HCT116 (cell line): ENCODE results near the gene CLCF1. TPM values are rescaled to one million over a fixed set of nuclear protein-coding genes. Genes with fewer than 3 reads are reported as not detected.

ENCODE experiments used
- ATAC-seq: fragments of 200-7000 bp; cut with Tn5 transposase; 2 replicates; pipeline ENCODE4 v1.9.1; 2020; ENCODE audit warnings: mild to moderate bottlenecking, moderate library complexity
- BruUV-seq: library from RNA; stranded (reverse); fragments of 400-500 nt; replicated peaks from 2 replicates; lab custom pipeline; 2021; lab: Mats Ljungman, UMichigan
- CTCF ChIA-PET: fragments of 300-600 bp; sonication (Branson Sonifier 250); formaldehyde crosslinking; loops from one replicate; lab custom pipeline; 2021; ENCODE audit warnings: antibody characterized with exemption; lab: Charles Lee
- POLR2A ChIA-PET: fragments of 300-600, 350-600 bp; sonication (Branson Sonifier 250); formaldehyde crosslinking; loops from one replicate; lab custom pipeline; 2021; ENCODE audit warnings: antibody characterized with exemption; lab: Charles Lee
- RAD21 ChIA-PET, 2 experiments: fragments of 300-600 bp; sonication (Branson Sonifier 250); formaldehyde crosslinking; loops; one replicate each; lab custom pipeline; 2023; ENCODE audit warnings: low total read pairs in 2 of 2; ENCODE audit not compliant: uncharacterized antibody in 2 of 2, unreplicated experiment in 2 of 2, low non-redundant PET in 1 of 2; lab: Charles Lee
- DNase-seq: peaks from one replicate; pipeline ENCODE4 v3.0.0-alpha.2; 2010; ENCODE audit warnings: low read depth, low spot score
- H2AFZ ChIP-seq: fragments of 200-600 bp; shearing (Covaris generic), sonication (generic); 2 replicates; pipeline ENCODE4 v1.6.1; 2017; ENCODE audit warnings: low read depth, mixed run types, mixed read lengths, antibody characterized with exemption, low read length; ENCODE audit not compliant: poor library complexity, severe bottlenecking
- H3K27ac ChIP-seq: 2 replicates; pipeline ENCODE4 v1.5.1; 2012; ENCODE audit warnings: low read depth, low read length
- H3K27me3 ChIP-seq: fragments of 200-600 bp; sonication (generic); 2 replicates; pipeline ENCODE4 v1.6.1; 2016; ENCODE audit warnings: mixed run types, low read length, mixed read lengths; ENCODE audit not compliant: insufficient read depth
- H3K36me3 ChIP-seq, 2 experiments: fragments of 200-500 bp in 1 of 2; fragments of 200-600 bp in 1 of 2; sonication (Bioruptor generic) in 1 of 2; sonication (generic) in 1 of 2; 2 replicates each; pipeline versions ENCODE4 v1.5.1 to v1.6.1; 2014 to 2016; ENCODE audit warnings: low read length in 2 of 2, inconsistent platforms in 1 of 2, mixed read lengths in 1 of 2, mixed run types in 1 of 2; ENCODE audit not compliant: insufficient read depth in 2 of 2, control insufficient read depth in 1 of 2
- H3K4me1 ChIP-seq, 2 experiments: fragments of 200-600 bp in 1 of 2; sonication (generic) in 1 of 2; 2 replicates each; pipeline versions ENCODE4 v1.5.1 to v1.6.1; 2012 to 2017; ENCODE audit warnings: low read length in 2 of 2, inconsistent platforms in 1 of 2, mild to moderate bottlenecking in 1 of 2, mixed read lengths in 1 of 2, mixed run types in 1 of 2, moderate library complexity in 1 of 2; ENCODE audit not compliant: insufficient read depth in 2 of 2, control insufficient read depth in 1 of 2
- H3K4me2 ChIP-seq: fragments of 200-600 bp; sonication (generic); 2 replicates; pipeline ENCODE4 v1.6.1; 2017; ENCODE audit warnings: mixed run types, low read length, mixed read lengths
- H3K4me3 ChIP-seq, 2 experiments: fragments of 200-600 bp in 1 of 2; sonication (generic) in 1 of 2; replicated peaks in 1 of 2; 2 replicates each; pipeline ENCODE4 v1.5.1; 2011 to 2016; ENCODE audit warnings: low read length in 2 of 2, control low read depth in 1 of 2, low read depth in 1 of 2, mild to moderate bottlenecking in 1 of 2, mixed read lengths in 1 of 2, mixed run types in 1 of 2
- H3K79me2 ChIP-seq: fragments of 200-600 bp; sonication (generic); 2 replicates; pipeline ENCODE4 v1.6.1; 2017; ENCODE audit warnings: mild to moderate bottlenecking, mixed run types, low read length, moderate library complexity, mixed read lengths; ENCODE audit not compliant: insufficient read depth
- H3K9ac ChIP-seq: fragments of 200-600 bp; sonication (generic); 2 replicates; pipeline ENCODE4 v1.6.1; 2016; ENCODE audit warnings: low read length, mixed read lengths
- H3K9me2 ChIP-seq: fragments of 200-600 bp; sonication (generic), shearing (Covaris generic); 2 replicates; pipeline ENCODE4 v1.6.1; 2017; ENCODE audit warnings: mixed run types, mild to moderate bottlenecking, moderate library complexity; ENCODE audit not compliant: insufficient read depth
- H3K9me3 ChIP-seq, 2 experiments: fragments of 200-500 bp in 1 of 2; fragments of 200-600 bp in 1 of 2; sonication (Bioruptor generic) in 1 of 2; sonication (generic) in 1 of 2; 2 replicates each; pipeline ENCODE4 v1.6.1; 2014 to 2017; ENCODE audit warnings: low read length in 2 of 2, mixed read lengths in 2 of 2, inconsistent platforms in 1 of 2, low read depth in 1 of 2, mild to moderate bottlenecking in 1 of 2, mixed run types in 1 of 2, moderate library complexity in 1 of 2; ENCODE audit not compliant: control insufficient read depth in 1 of 2, insufficient read depth in 1 of 2
- H4K20me1 ChIP-seq: fragments of 200-600 bp; sonication (generic), shearing (Covaris generic); 2 replicates; pipeline ENCODE4 v1.6.1; 2017; ENCODE audit warnings: mixed run types, mild to moderate bottlenecking, moderate library complexity; ENCODE audit not compliant: insufficient read depth
- CBX3 ChIP-seq: IDR thresholded peaks from 2 replicates; pipeline ENCODE4 v1.6.1; 2012; ENCODE audit warnings: low read depth
- CEBPB ChIP-seq: IDR thresholded peaks from 2 replicates; pipeline ENCODE4 v1.6.1; 2012; ENCODE audit warnings: low read depth
- EZH2 ChIP-seq: fragments of 200-600 bp; sonication (generic); IDR thresholded peaks from 2 replicates; pipeline ENCODE4 v1.6.1; 2017; ENCODE audit warnings: antibody characterized with exemption, mixed run types
- EZH2phosphoT487 ChIP-seq: fragments of 200-600 bp; IDR thresholded peaks from 2 replicates; pipeline ENCODE4 v1.6.1; 2018; ENCODE audit warnings: antibody characterized with exemption, borderline replicate concordance
- FOSL1 ChIP-seq: IDR thresholded peaks from 2 replicates; pipeline ENCODE4 v1.6.1; 2012; ENCODE audit warnings: low read depth
- POLR2AphosphoS5 ChIP-seq: IDR thresholded peaks from 2 replicates; pipeline ENCODE4 v1.6.1; 2011; ENCODE audit warnings: mild to moderate bottlenecking, low read depth, low read length, moderate library complexity
- RAD21 ChIP-seq: IDR thresholded peaks from 2 replicates; pipeline ENCODE4 v1.6.1; 2012; ENCODE audit warnings: low read depth, mild to moderate bottlenecking
- SRF ChIP-seq: IDR thresholded peaks from 2 replicates; pipeline ENCODE4 v1.6.1; 2012; ENCODE audit warnings: low read depth
- TCF7L2 ChIP-seq: IDR thresholded peaks from 2 replicates; pipeline ENCODE4 v1.7.0; 2011; ENCODE audit warnings: borderline replicate concordance, inconsistent platforms; ENCODE audit not compliant: insufficient read depth, insufficient read length; ENCODE audit errors: extremely low read depth
- YY1 ChIP-seq: IDR thresholded peaks from 2 replicates; pipeline ENCODE4 v1.6.1; 2011; ENCODE audit warnings: low read length, low read depth, moderate library complexity, mild to moderate bottlenecking; ENCODE audit not compliant: insufficient replicate concordance; ENCODE audit errors: extremely low read depth
- ZFX ChIP-seq: fragments of 450-650 bp; IDR thresholded peaks from 2 replicates; pipeline ENCODE4 v1.6.1; 2017
- ZNF274 ChIP-seq: fragments of 200-500 bp; sonication (Bioruptor generic); IDR thresholded peaks from 2 replicates; pipeline ENCODE4 v1.6.1; 2014; ENCODE audit warnings: mild to moderate bottlenecking, low read depth, low read length, inconsistent platforms
- intact Hi-C: fragments of 100-400 bp; cut with micrococcal nuclease; formaldehyde crosslinking; loops from 2 replicates; pipeline ENCODE4 v1.10.0; 2022
- total RNA-seq: library from RNA; stranded (reverse); gene quantifications from one replicate; pipeline ENCODE4 v1.2.1, GENCODE V29; 2021; ENCODE audit not compliant: unreplicated experiment
- TF ChIP-seq, protein P1 (sequence below), 3 experiments: fragments of 200-600 bp in 1 of 3; sonication (generic) in 1 of 3; IDR thresholded peaks in 2 of 3; conservative IDR thresholded peaks in 1 of 3; 2 replicates each; pipeline ENCODE4 v1.5.1; 2012 to 2017; ENCODE audit warnings: low read depth in 2 of 3, low read length in 2 of 3, antibody characterized with exemption in 1 of 3, borderline replicate concordance in 1 of 3, control low read depth in 1 of 3, mild to moderate bottlenecking in 1 of 3, mixed read lengths in 1 of 3, mixed run types in 1 of 3, moderate library complexity in 1 of 3; ENCODE audit not compliant: insufficient read depth in 1 of 3
- TF ChIP-seq, protein P2 (sequence below): IDR thresholded peaks from 2 replicates; pipeline ENCODE4 v1.6.1; 2012

The CLCF1 gene
- total RNA-seq, 1 experiment from 2014 or later: 12.2 TPM

DNA sequence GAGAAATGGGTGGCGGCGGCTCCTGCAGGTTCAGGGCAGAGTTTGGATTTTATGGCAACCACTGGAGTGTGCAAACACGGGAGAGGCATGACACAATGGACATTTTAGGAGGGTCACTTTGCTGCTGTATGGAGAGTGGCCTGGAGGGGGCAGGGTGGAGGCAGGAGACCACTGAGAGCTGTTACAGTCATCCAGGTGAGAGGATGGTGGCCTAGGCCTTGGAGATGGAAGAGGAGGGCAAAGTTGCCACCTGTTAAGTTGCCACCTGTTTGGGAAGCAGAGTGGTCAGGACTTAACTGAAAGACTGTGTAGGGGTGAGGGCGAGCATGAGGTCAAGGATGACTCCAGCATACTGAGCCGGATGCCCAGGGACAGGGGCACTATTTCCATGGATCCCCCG lies 16.1 kb upstream of the CLCF1 start:
- ChIA-PET POLR2A (no interaction called here), CTCF (interaction anchor here (0.5 to 1.0 kb wide), 6 partner anchors 9 to 270 kb away, joined by 3 to 5 read pairs (median 4); partner anchors contain the start of gene PPP1CA), RAD21 (interaction anchor here in 1 of 2 experiments (1.5 kb wide), 1 partner anchor 12 kb away, joined by 5 read pairs; the partner anchor contains the start of gene PPP1CA)
- Histone ChIP-seq H3K9me2 (no peaks in the 10 kb centered on the region), H3K9me3 (no peaks in the 10 kb centered on the region), H3K4me1 (peaks cover 16 to 45% of the 10 kb centered on the region in 2 experiments), H3K79me2 (peaks cover 14% of the 10 kb centered on the region; the same call in 1 of the 2 replicates), H4K20me1 (no peaks in the 10 kb centered on the region), H3K4me3 (no peak overlapping the region), H2AFZ (no peak overlapping the region), H3K36me3 (no peaks in the 10 kb centered on the region), H3K27me3 (no peaks in the 10 kb centered on the region), H3K4me2 (no peak overlapping the region), H3K27ac (peak overlapping the region; percentile 5; the same call in 1 of the 2 replicates), H3K9ac (0 out of 2 replicates have a peak overlapping the region, but pooled peaks have one; percentile 30)
- no peak for TF ChIP-seq EZH2
- TF ChIP-seq CEBPB: no peak
- TF ChIP-seq RAD21: peak; percentile 74
- TF ChIP-seq CBX3: no peak
- TF ChIP-seq EZH2phosphoT487: no peak
- TF ChIP-seq SRF: no peak
- TF ChIP-seq ZNF274: no peak
- TF ChIP-seq YY1: no peak
- TF ChIP-seq POLR2AphosphoS5: no peak
- TF ChIP-seq, protein P1, sequence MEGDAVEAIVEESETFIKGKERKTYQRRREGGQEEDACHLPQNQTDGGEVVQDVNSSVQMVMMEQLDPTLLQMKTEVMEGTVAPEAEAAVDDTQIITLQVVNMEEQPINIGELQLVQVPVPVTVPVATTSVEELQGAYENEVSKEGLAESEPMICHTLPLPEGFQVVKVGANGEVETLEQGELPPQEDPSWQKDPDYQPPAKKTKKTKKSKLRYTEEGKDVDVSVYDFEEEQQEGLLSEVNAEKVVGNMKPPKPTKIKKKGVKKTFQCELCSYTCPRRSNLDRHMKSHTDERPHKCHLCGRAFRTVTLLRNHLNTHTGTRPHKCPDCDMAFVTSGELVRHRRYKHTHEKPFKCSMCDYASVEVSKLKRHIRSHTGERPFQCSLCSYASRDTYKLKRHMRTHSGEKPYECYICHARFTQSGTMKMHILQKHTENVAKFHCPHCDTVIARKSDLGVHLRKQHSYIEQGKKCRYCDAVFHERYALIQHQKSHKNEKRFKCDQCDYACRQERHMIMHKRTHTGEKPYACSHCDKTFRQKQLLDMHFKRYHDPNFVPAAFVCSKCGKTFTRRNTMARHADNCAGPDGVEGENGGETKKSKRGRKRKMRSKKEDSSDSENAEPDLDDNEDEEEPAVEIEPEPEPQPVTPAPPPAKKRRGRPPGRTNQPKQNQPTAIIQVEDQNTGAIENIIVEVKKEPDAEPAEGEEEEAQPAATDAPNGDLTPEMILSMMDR (IDR thresholded peaks at IDR 0.05 in 2 of 3, conservative IDR thresholded peaks at IDR 0.05 in 1 of 3; ENCODE audit: borderline replicate concordance in 1 of 3, insufficient read depth in 1 of 3, low read depth in 2 of 3, low read length in 2 of 3): peak; percentile 66 to 80 (median 75); a peak in 5 of 6 replicates
- TF ChIP-seq, protein P2, sequence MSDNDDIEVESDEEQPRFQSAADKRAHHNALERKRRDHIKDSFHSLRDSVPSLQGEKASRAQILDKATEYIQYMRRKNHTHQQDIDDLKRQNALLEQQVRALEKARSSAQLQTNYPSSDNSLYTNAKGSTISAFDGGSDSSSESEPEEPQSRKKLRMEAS: no peak
- no peak for TF ChIP-seq FOSL1
- no peak for TF ChIP-seq ZFX
- TF ChIP-seq TCF7L2: no peak
- no TSS peak for BruUV-seq
- ATAC-seq (peak; percentile 69), DNase-seq (no peak)
- intact Hi-C loops: loop anchor here (1.0 kb wide), 1 partner anchor 117 kb away; no protein-coding TSS in a partner anchor
